DND-41 (cell line): ENCODE results near the gene TELO2.

ENCODE experiments used
- CTCF ChIP-seq: IDR thresholded peaks from 2 replicates; pipeline ENCODE4 v1.5.1; 2012; ENCODE audit warnings: borderline replicate concordance, low read length, moderate library complexity, mild to moderate bottlenecking; ENCODE audit not compliant: poor library complexity, severe bottlenecking; ENCODE audit errors: extremely low read depth
- EZH2 ChIP-seq: IDR thresholded peaks from 3 replicates; pipeline ENCODE4 v1.6.1; 2012; ENCODE audit warnings: borderline replicate concordance, low read depth, mild to moderate bottlenecking, moderate library complexity, low read length, inconsistent platforms; ENCODE audit not compliant: severe bottlenecking

DNA sequence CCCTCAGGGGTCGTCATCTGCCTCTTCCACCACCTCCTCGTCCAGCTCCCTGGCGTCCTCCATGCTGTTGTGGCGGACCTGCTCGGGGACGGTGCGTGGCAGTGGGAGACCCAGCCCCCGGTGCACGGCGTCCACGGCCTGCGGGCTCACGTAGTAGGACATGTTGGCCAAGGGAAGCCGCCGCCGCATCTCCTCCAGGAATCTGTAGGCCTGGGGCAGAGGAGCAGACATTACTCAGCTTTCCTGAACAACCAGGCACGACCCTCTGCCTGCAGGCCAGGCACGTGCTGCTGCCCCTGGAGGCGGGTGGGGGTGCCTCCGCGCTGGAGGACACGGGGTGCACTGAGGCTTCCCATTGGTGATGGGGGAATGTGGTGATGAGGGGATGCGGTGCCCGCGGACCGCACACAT, 17.8 kb downstream of the TELO2 start:
- no peak for TF ChIP-seq CTCF
- TF ChIP-seq EZH2 = no peak
